HG03025 (cell line): Measurements from ENCODE around the gene TMSB15C.
"Not testable (repeated sequence)": the region's sequence is repeated elsewhere in the genome, so short reads cannot be mapped to it uniquely, and the experiment has no call there.

Experiments
- ATAC-seq: cut with Tn5 transposase; IDR thresholded peaks from one replicate; pipeline ENCODE4 v1.9.1; 2021; ENCODE audit warnings: mild to moderate bottlenecking, moderate library complexity; ENCODE audit not compliant: unreplicated experiment, low FRiP score

The TMSB15C gene

GRCh38 chrX:104054956-104055355 lies 21.1 kb downstream of the TMSB15C start:
- not testable (repeated sequence) for ATAC-seq

GRCh38 chrX:104047171-104047570 lies 28.9 kb downstream of the TMSB15C start:
- no peak for ATAC-seq

GRCh38 chrX:104045642-104046041 lies 30.4 kb downstream of the TMSB15C start:
- ATAC-seq: no peak

- no peak for ATAC-seq
Measured at GRCh38 chrX:104041003-104041402, 35.0 kb downstream of the TMSB15C start.

GRCh38 chrX:104039689-104040505 lies 36.1 kb downstream of the TMSB15C start, which contains the start of gene H2BW2:
H2BW2 (plus strand) TSS chrX:104039956; CDS start chrX:104039995, 39 bp downstream.
- ATAC-seq: no peak
